WERI-Rb-1 (cell line): ENCODE measurements around the gene TNIP3.

Source experiments
- DNase-seq: peaks from one replicate; pipeline ENCODE4 v3.0.0-alpha.2; 2020
- H3K27ac ChIP-seq: fragments of 250-450 bp; sonication (Bioruptor Pico); 2 replicates; pipeline ENCODE4 v1.5.1; 2020; ENCODE audit warnings: mild to moderate bottlenecking, moderate library complexity
- H3K27me3 ChIP-seq: fragments of 250-450 bp; sonication (Bioruptor Pico); 2 replicates; pipeline ENCODE4 v1.5.1; 2021; ENCODE audit warnings: mild to moderate bottlenecking, low read depth, moderate library complexity; ENCODE audit not compliant: insufficient read depth, severe bottlenecking
- H3K36me3 ChIP-seq: fragments of 250-450 bp; sonication (Bioruptor Pico); 2 replicates; pipeline ENCODE4 v1.5.1; 2020; ENCODE audit warnings: mild to moderate bottlenecking, moderate library complexity
- H3K4me3 ChIP-seq: 2 replicates; pipeline ENCODE4 v1.5.1; 2011; ENCODE audit warnings: low read depth, mild to moderate bottlenecking, control low read depth, low read length
- H3K9me3 ChIP-seq: fragments of 250-450 bp; sonication (Bioruptor Pico); 2 replicates; pipeline ENCODE4 v1.5.1; 2021; ENCODE audit warnings: mild to moderate bottlenecking, moderate library complexity; ENCODE audit not compliant: severe bottlenecking
- TF ChIP-seq, protein P1 (sequence below): IDR thresholded peaks from 2 replicates; pipeline ENCODE4 v1.5.1; 2011; ENCODE audit warnings: low read depth, mild to moderate bottlenecking, control low read depth, inconsistent platforms, low read length

TNIP3 gene

DNA sequence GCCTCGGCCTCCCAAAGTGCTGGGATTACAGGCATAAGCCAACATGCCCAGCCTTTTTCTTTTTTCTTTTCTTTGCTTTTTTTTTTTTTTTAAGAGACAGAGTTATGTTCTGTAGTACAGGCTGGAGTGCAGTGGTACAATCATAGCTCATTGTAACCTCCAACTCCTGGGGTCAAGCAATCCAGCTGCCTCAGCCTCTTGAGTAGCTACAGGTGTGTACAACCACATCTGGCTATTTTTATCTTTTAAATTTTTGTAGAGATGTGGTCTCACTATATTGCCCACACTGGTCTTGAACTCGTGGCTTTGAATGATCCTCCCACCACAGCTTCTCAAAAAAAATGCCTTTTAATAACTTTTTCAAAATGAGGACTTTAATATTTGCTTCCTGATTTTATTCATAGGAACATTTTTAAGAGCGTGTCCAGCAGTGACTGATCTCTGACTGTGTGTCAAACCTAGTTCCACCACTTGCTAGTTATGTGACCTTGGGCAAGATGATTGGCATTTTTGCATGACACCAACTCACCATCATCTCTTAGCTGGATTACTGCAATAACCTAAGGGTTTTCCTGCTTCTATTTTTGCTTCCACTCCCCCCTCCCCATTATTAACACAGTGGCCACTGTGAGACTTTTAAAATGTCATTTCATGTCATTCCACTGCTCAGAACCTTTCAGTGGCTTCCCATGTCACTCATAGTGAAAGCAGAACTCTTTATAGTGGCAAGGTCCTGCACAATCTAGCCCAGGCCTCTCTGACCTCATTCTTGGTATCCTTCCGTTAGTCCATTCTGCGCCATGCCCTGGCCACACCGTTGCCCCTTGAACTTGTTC, 4.5 kb upstream of the TNIP3 start:
- Histone ChIP-seq H3K27me3 (no peaks in the 10 kb centered on the region), H3K9me3 (no peaks in the 10 kb centered on the region), H3K27ac (no peak overlapping the region), H3K4me3 (no peak overlapping the region), H3K36me3 (no peaks in the 10 kb centered on the region)
- TF ChIP-seq, protein P1, sequence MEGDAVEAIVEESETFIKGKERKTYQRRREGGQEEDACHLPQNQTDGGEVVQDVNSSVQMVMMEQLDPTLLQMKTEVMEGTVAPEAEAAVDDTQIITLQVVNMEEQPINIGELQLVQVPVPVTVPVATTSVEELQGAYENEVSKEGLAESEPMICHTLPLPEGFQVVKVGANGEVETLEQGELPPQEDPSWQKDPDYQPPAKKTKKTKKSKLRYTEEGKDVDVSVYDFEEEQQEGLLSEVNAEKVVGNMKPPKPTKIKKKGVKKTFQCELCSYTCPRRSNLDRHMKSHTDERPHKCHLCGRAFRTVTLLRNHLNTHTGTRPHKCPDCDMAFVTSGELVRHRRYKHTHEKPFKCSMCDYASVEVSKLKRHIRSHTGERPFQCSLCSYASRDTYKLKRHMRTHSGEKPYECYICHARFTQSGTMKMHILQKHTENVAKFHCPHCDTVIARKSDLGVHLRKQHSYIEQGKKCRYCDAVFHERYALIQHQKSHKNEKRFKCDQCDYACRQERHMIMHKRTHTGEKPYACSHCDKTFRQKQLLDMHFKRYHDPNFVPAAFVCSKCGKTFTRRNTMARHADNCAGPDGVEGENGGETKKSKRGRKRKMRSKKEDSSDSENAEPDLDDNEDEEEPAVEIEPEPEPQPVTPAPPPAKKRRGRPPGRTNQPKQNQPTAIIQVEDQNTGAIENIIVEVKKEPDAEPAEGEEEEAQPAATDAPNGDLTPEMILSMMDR: no peak
- DNase-seq: no peak

DNA sequence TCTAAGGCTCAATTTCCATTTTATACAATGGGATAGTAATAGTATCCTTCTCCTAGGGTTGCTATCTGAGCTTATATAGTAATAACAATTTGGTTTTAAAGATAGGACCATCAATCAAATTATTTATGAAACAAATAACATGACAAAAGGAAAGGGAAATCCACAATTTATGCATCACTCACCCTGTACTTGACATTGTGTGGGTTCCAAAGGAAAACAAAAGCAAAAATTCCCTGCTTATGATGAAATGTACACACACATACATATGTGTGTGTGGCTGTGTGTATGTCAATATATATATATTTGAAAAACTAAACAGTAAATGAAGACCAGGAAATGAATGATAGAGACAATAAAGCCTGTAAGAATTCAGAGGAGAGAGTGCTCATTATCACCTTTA, 2.9 kb upstream of the TNIP3 start:
- Histone ChIP-seq H3K27me3 (no peaks in the 10 kb centered on the region), H3K36me3 (no peaks in the 10 kb centered on the region), H3K4me3 (no peak overlapping the region), H3K27ac (no peak overlapping the region), H3K9me3 (no peaks in the 10 kb centered on the region)
- DNase-seq: no peak
- TF ChIP-seq, protein P1: no peak

DNA sequence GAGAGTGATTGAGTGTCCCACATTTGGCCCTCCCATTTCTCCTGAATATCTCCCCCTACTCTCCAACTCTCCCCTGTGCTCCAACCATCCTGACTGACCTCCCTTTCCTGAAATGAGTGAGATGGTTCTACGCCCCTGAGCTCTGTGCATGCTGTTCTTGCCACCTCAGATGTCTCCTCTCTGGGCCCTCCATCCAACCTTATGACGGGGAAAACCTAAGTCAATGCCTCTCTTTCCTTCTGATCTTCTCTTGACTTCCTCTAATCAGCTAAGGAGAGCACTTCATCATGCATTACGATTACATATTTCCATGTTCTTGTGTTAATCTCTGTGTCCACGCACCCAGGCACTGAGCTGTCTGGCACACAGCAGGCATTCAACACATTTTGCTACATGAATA, 1.1 kb upstream of the TNIP3 start:
- H3K27ac ChIP-seq: no peak overlapping the region
- H3K9me3 ChIP-seq: no peaks in the 10 kb centered on the region
- no peak for DNase-seq
- H3K27me3 ChIP-seq: no peaks in the 10 kb centered on the region
- no peak overlapping the region for H3K4me3 ChIP-seq
- no peaks in the 10 kb centered on the region for H3K36me3 ChIP-seq
- TF ChIP-seq, protein P1: no peak

DNA sequence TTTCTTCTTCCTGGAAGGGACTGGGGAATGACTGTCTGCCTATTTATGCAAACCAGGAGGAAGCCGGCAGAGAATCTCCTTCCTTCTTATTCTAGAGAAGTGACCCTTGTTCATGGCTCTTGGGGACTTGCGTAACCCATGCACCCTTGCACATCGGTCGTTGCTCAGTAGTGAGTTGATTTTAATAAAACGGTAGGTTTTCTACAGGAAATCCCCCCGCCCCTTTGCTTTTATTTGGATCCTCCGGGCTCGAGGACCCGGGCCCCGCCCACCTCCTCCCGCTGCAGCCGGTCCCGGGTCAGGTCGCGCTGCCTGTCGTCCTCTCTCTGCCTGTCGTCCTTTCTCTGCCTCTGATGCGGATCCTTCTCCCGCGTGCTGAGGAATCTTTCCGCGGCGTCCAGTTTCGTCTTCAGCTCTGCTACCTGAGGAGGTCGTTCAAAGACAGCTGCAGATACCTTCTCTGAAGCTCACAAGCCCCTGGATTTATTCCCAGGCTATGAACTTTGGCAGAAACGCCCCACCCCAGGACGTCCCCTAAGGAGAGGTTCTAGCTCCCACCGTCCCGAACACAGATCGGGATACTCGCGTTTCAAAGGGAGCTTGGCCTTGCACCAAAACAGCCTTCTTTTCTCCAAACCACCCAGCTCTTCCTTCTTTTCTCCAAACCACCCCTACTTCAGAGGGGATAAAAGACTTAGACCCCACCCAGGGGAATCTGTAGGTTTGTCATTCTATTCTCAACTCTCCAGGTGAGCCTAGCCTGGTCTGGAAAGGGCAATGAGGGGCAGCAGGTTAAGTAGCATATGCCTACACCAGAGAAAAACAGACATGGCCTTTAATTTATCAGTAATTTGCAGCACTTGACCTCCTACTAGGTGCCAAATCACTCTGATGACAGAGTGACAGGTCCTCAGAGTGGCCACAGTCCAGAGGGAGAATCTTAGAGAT, 7.0 kb downstream of the TNIP3 start:
- Histone ChIP-seq H3K27me3 (no peaks in the 10 kb centered on the region), H3K36me3 (no peaks in the 10 kb centered on the region), H3K27ac (no peak overlapping the region), H3K4me3 (peak overlapping the region; percentile 74), H3K9me3 (no peaks in the 10 kb centered on the region)
- peak; percentile 55 for DNase-seq
- TF ChIP-seq, protein P1: no peak

DNA sequence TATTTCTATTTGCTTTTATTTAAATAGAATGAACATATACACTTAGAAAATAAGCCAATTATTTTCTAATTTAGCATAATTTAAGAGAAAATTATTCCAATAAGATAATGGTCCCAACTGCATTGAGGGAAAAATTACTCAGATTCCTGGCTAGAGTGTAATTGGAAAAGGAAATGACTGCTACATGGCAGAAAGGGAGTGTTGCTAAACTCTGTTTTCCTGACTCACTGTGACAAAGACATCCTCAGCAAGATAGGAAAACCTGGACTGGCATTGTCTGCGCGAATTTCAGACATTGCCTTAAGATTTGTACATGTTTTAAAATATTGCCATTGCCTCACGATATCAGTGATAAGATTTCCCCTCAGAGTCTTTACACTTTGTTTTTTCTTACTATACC, 8.2 kb downstream of the TNIP3 start:
- TF ChIP-seq, protein P1: no peak
- H3K9me3 ChIP-seq: no peaks in the 10 kb centered on the region
- no peaks in the 10 kb centered on the region for H3K27me3 ChIP-seq
- H3K27ac ChIP-seq: no peak overlapping the region
- DNase-seq: no peak
- H3K36me3 ChIP-seq: no peaks in the 10 kb centered on the region
- H3K4me3 ChIP-seq: no peak overlapping the region
